B cell (primary cell): ENCODE data around the gene SKIDA1. TPM values are rescaled to one million over a fixed set of nuclear protein-coding genes. Genes with fewer than 3 reads are reported as not detected.

Experiments
- ATAC-seq: fragments of 200-7000 bp; cut with Tn5 transposase; one replicate; pipeline ENCODE4 v1.10.0; 2021; ENCODE audit warnings: low read depth, mild to moderate bottlenecking, moderate number of reproducible peaks, moderate library complexity
- CTCF ChIA-PET: fragments of 350-600 bp; sonication (Branson Sonifier 250); formaldehyde crosslinking; loops from one replicate; lab custom pipeline; 2021; ENCODE audit warnings: antibody characterized with exemption, inconsistent platforms; lab: Charles Lee
- POLR2A ChIA-PET: fragments of 350-600 bp; sonication (Branson Sonifier 250); formaldehyde crosslinking; loops from one replicate; lab custom pipeline; 2021; ENCODE audit warnings: antibody characterized with exemption; lab: Charles Lee
- DNase-seq: peaks from one replicate; pipeline ENCODE4 v3.0.0; 2013
- H2AFZ ChIP-seq: 2 replicates; pipeline ENCODE4 v1.6.1; 2012; ENCODE audit warnings: mild to moderate bottlenecking, low read depth, low read length; ENCODE audit not compliant: insufficient read depth, poor library complexity, severe bottlenecking
- H3K27ac ChIP-seq, 2 donors: 1 replicate in 1 of 2; 2 replicates in 1 of 2; pipeline ENCODE4 v1.5.1; 2012 to 2013; ENCODE audit warnings: low read length in 2 of 2, mild to moderate bottlenecking in 2 of 2, moderate library complexity in 1 of 2
- H3K27me3 ChIP-seq, 4 experiments: fragments of 200-600 bp in 1 of 4; sonication (generic) in 1 of 4; replicated peaks in 1 of 4; 1 replicate in 2 of 4; 2 replicates in 2 of 4; pipeline versions ENCODE4 v1.6.1 to v1.7.0; 2013 to 2016; ENCODE audit warnings: low read length in 3 of 4, mild to moderate bottlenecking in 2 of 4, mixed read lengths in 1 of 4, moderate library complexity in 1 of 4; ENCODE audit not compliant: insufficient read depth in 4 of 4, control insufficient read depth in 3 of 4; ENCODE audit errors: control extremely low read depth in 1 of 4
- H3K36me3 ChIP-seq, 2 experiments: replicated peaks in 1 of 2; 1 replicate in 1 of 2; 2 replicates in 1 of 2; pipeline versions ENCODE4 v1.6.1 to v1.7.1; 2013; ENCODE audit warnings: low read length in 1 of 2; ENCODE audit not compliant: insufficient read depth in 2 of 2, control insufficient read depth in 1 of 2; ENCODE audit errors: control extremely low read depth in 1 of 2, extremely low read depth in 1 of 2
- H3K4me1 ChIP-seq, 2 donors: fragments of 200-600 bp in 1 of 2; sonication (generic) in 1 of 2; 1 replicate in 1 of 2; 2 replicates in 1 of 2; pipeline versions ENCODE4 v1.5.1 to v1.6.1; 2013 to 2017; ENCODE audit warnings: low read length in 2 of 2; ENCODE audit not compliant: control insufficient read depth in 2 of 2, insufficient read depth in 2 of 2
- H3K4me2 ChIP-seq: replicated peaks from 2 replicates; pipeline ENCODE3; 2012; ENCODE audit warnings: mild to moderate bottlenecking, low read depth, low read length; ENCODE audit not compliant: poor library complexity, severe bottlenecking
- H3K4me3 ChIP-seq, 5 experiments: fragments of 200-600 bp in 1 of 5; sonication (generic) in 1 of 5; 1 replicate in 3 of 5; 2 replicates in 2 of 5; pipeline versions ENCODE4 v1.5.1 to v1.7.0; 2011 to 2016; ENCODE audit warnings: low read length in 4 of 5, mild to moderate bottlenecking in 4 of 5, low read depth in 2 of 5, control low read depth in 1 of 5, moderate library complexity in 1 of 5; ENCODE audit not compliant: insufficient read depth in 1 of 5; ENCODE audit errors: control extremely low read depth in 1 of 5, extremely low read depth in 1 of 5
- H3K79me2 ChIP-seq: fragments of 200-600 bp; sonication (generic); one replicate; pipeline ENCODE4 v1.6.0; 2016; ENCODE audit warnings: low read length; ENCODE audit not compliant: control insufficient read depth, insufficient read depth
- H3K9ac ChIP-seq: fragments of 200-600 bp; sonication (generic); 2 replicates; pipeline ENCODE4 v1.6.1; 2017; ENCODE audit warnings: mild to moderate bottlenecking, low read length, moderate library complexity
- H3K9me3 ChIP-seq, 3 donors: one replicate each; pipeline versions ENCODE4 v1.6.1 to v1.7.1; 2013; ENCODE audit warnings: low read length in 2 of 3; ENCODE audit not compliant: control insufficient read depth in 2 of 3, insufficient read depth in 1 of 3; ENCODE audit errors: control extremely low read depth in 1 of 3
- H4K20me1 ChIP-seq: 2 replicates; pipeline ENCODE4 v1.6.0; 2012; ENCODE audit warnings: mild to moderate bottlenecking, low read length; ENCODE audit not compliant: insufficient read depth, control insufficient read depth, poor library complexity, severe bottlenecking
- H3K27ac Mint-ChIP-seq: one replicate; pipeline ENCODE4 v1.8.0; 2021; ENCODE audit warnings: mixed read lengths
- H3K27me3 Mint-ChIP-seq: one replicate; pipeline ENCODE4 v1.8.0; 2021; ENCODE audit warnings: mixed read lengths
- H3K4me1 Mint-ChIP-seq: one replicate; pipeline ENCODE4 v1.8.0; 2021; ENCODE audit warnings: mixed read lengths
- H3K4me3 Mint-ChIP-seq: one replicate; pipeline ENCODE4 v1.8.0; 2021; ENCODE audit warnings: mixed read lengths
- H3K9me3 Mint-ChIP-seq: one replicate; pipeline ENCODE4 v1.8.0; 2022; ENCODE audit warnings: mixed read lengths; ENCODE audit not compliant: insufficient read depth
- EZH2 ChIP-seq: IDR thresholded peaks from 2 replicates; pipeline ENCODE4 v1.6.1; 2012; ENCODE audit warnings: borderline replicate concordance, low read depth, mild to moderate bottlenecking, moderate library complexity, low read length; ENCODE audit not compliant: insufficient read depth, poor library complexity, severe bottlenecking
- WGBS: methylation state at CpG from one replicate; pipeline ENCODE4 v1.1.5; 2013; ENCODE audit warnings: missing lambda C conversion rate; ENCODE audit not compliant: insufficient coverage; 5-methylcytosine and 5-hydroxymethylcytosine counted together
- intact Hi-C: fragments of 100-400 bp; cut with micrococcal nuclease; formaldehyde crosslinking; loops from one replicate; pipeline ENCODE4 v1.10.0; 2022
- polyA plus RNA-seq: library from polyadenylated mRNA; depleted of rRNA; stranded (reverse); fragments of >200 nt; gene quantifications from 2 replicates; pipeline ENCODE4 v1.2.3, GENCODE V29; 2012
- total RNA-seq, 2 donors: library from RNA; stranded (reverse); fragments of 120-200 nt in 1 of 2; gene quantifications; 1 replicate in 1 of 2; 2 replicates in 1 of 2; pipeline versions ENCODE4 v1.2.3 to v1.2.4, GENCODE V29; 2013 to 2022
- TF ChIP-seq, protein P1 (sequence below): fragments of 200-600 bp; IDR thresholded peaks from one replicate; pipeline ENCODE4 v1.8.0; 2022; ENCODE audit warnings: antibody characterized with exemption, mild to moderate bottlenecking

Gene SKIDA1
- total and polyA plus RNA-seq, 2 donors (not counting 1 experiment from before 2014, with no cell fraction given), result 0.06 to 0.10 TPM

GRCh38 chr10:21556527-21556926 lies 31.0 kb upstream of the SKIDA1 start:
- H3K27me3 ChIP-seq, result no peaks in the 10 kb centered on the region
- no peak overlapping the region for H3K4me2 ChIP-seq
- 100% methylated on average over 2 of the region's 8 CpGs for WGBS
- CTCF ChIA-PET, result no interaction called here
- POLR2A ChIA-PET, result no interaction called here
- H3K9me3 ChIP-seq, result no peaks in the 10 kb centered on the region
- H3K4me3 Mint-ChIP-seq, result no peak overlapping the region
- H3K9ac ChIP-seq, result no peak overlapping the region
- intact Hi-C loops, result no loop called here
- H3K27ac Mint-ChIP-seq, result no peak overlapping the region
- no peaks in the 10 kb centered on the region for H3K4me1 ChIP-seq
- TF ChIP-seq EZH2, result no peak
- TF ChIP-seq, protein P1, sequence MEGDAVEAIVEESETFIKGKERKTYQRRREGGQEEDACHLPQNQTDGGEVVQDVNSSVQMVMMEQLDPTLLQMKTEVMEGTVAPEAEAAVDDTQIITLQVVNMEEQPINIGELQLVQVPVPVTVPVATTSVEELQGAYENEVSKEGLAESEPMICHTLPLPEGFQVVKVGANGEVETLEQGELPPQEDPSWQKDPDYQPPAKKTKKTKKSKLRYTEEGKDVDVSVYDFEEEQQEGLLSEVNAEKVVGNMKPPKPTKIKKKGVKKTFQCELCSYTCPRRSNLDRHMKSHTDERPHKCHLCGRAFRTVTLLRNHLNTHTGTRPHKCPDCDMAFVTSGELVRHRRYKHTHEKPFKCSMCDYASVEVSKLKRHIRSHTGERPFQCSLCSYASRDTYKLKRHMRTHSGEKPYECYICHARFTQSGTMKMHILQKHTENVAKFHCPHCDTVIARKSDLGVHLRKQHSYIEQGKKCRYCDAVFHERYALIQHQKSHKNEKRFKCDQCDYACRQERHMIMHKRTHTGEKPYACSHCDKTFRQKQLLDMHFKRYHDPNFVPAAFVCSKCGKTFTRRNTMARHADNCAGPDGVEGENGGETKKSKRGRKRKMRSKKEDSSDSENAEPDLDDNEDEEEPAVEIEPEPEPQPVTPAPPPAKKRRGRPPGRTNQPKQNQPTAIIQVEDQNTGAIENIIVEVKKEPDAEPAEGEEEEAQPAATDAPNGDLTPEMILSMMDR, result no peak
- peaks cover 43% of the 10 kb centered on the region for H3K79me2 ChIP-seq
- H3K4me1 Mint-ChIP-seq, result peaks cover 5% of the 10 kb centered on the region
- no peaks in the 10 kb centered on the region for H3K27me3 Mint-ChIP-seq
- no peaks in the 10 kb centered on the region for H4K20me1 ChIP-seq
- no peaks in the 10 kb centered on the region for H3K9me3 Mint-ChIP-seq
- DNase-seq (no peak), ATAC-seq (no peak)
- H3K27ac ChIP-seq, result no peak overlapping the region
- no peak overlapping the region for H3K4me3 ChIP-seq
- H2AFZ ChIP-seq, result no peak overlapping the region
- H3K36me3 ChIP-seq, result peaks cover 3 to 48% of the 10 kb centered on the region in 2 experiments

- Mint-ChIP-seq H3K27me3 (no peaks in the 10 kb centered on the region), H3K4me1 (no peaks in the 10 kb centered on the region), H3K27ac (no peak overlapping the region), H3K4me3 (no peak overlapping the region), H3K9me3 (no peaks in the 10 kb centered on the region)
- intact Hi-C loops, result no loop called here
- Histone ChIP-seq H3K9ac (no peak overlapping the region), H4K20me1 (no peaks in the 10 kb centered on the region), H3K79me2 (peaks cover 59% of the 10 kb centered on the region), H3K4me3 (no peak overlapping the region), H3K9me3 (no peaks in the 10 kb centered on the region), H3K27ac (no peak overlapping the region), H3K36me3 (peaks cover 0 to 43% of the 10 kb centered on the region in 2 experiments), H3K4me1 (no peaks in the 10 kb centered on the region), H2AFZ (no peak overlapping the region), H3K27me3 (no peaks in the 10 kb centered on the region), H3K4me2 (no peak overlapping the region)
- DNase-seq, result no peak
- TF ChIP-seq, protein P1, result no peak
- no peak for TF ChIP-seq EZH2
- POLR2A ChIA-PET, result interaction anchor here (0.6 kb wide), 1 partner anchor 80 kb away, joined by 3 read pairs; no protein-coding TSS in a partner anchor
- CTCF ChIA-PET, result interaction anchor here (0.7 kb wide), 1 partner anchor 99 kb away, joined by 3 read pairs; no protein-coding TSS in a partner anchor
- 97% methylated on average over 8 of the region's 8 CpGs for WGBS
- no peak for ATAC-seq
Observed at GRCh38 chr10:21552638-21553037, 27.2 kb upstream of the SKIDA1 start.
